Testis (tissue), 3 donors: Measurements from ENCODE around the gene VPS8. TPM values are rescaled to one million over a fixed set of nuclear protein-coding genes. Genes with fewer than 3 reads are reported as not detected.

Experiments
- DNase-seq: peaks from one replicate; pipeline ENCODE4 v3.0.0-alpha.2; 2019
- H3K27ac ChIP-seq, 2 donors: fragments of 200-600 bp; sonication (generic); one replicate each; pipeline ENCODE4 v1.5.1; 2019
- H3K27me3 ChIP-seq: fragments of 200-600 bp; sonication (generic); one replicate; pipeline ENCODE4 v1.5.1; 2019
- H3K36me3 ChIP-seq: fragments of 200-600 bp; sonication (generic); one replicate; pipeline ENCODE4 v1.5.1; 2017; ENCODE audit warnings: low read depth; ENCODE audit errors: missing control alignments
- H3K4me1 ChIP-seq: fragments of 200-600 bp; sonication (generic); one replicate; pipeline ENCODE4 v1.5.1; 2019
- H3K4me3 ChIP-seq, 2 donors: fragments of 200-600 bp; sonication (generic); one replicate each; pipeline ENCODE4 v1.5.1; 2017 to 2019
- H3K9me3 ChIP-seq: fragments of 200-600 bp; sonication (generic); one replicate; pipeline ENCODE4 v1.5.1; 2017
- POLR2A ChIP-seq: fragments of 450-650 bp; IDR thresholded peaks from one replicate; pipeline ENCODE4 v1.6.1; 2017; ENCODE audit warnings: antibody characterized with exemption, mild to moderate bottlenecking, moderate library complexity
- WGBS, 2 donors: methylation state at CpG; one replicate each; pipeline ENCODE4 v1.1.5; 2018; 5-methylcytosine and 5-hydroxymethylcytosine counted together
- intact Hi-C: fragments of 100-400 bp; cut with DNase I; formaldehyde crosslinking; loops from one replicate; pipeline ENCODE4 v1.15.1; 2023; ENCODE audit warnings: low total_unique reads
- polyA plus RNA-seq: library from polyadenylated mRNA; stranded (reverse); fragments of 350-450 nt; fragmentation: Illumina TruSeq; extraction: RNeasy Lipid Tissue Mini Kit (QIAGEN cat#74804); gene quantifications from one replicate; pipeline ENCODE4 v1.2.3, GENCODE V29; 2014; ENCODE audit warnings: low read depth, low replicate concordance; ENCODE audit not compliant: insufficient read depth
- total RNA-seq, 2 donors: library from RNA; depleted of rRNA; stranded (reverse); fragments of >200 nt; gene quantifications; one replicate each; pipeline ENCODE4 v1.2.3, GENCODE V29; 2016
- TF ChIP-seq, protein P1 (sequence below), 3 experiments: fragments of 450-650 bp in 2 of 3; fragments of 200-600 bp in 1 of 3; sonication (generic) in 1 of 3; IDR thresholded peaks; one replicate each; pipeline ENCODE4 v1.5.1; 2016 to 2019; ENCODE audit warnings: antibody characterized with exemption in 3 of 3, mild to moderate bottlenecking in 2 of 3, moderate library complexity in 1 of 3

VPS8 gene
- total and polyA plus RNA-seq, 3 donors from 2014 or later: 65.8 to 127 (median 88.0) TPM

- Histone ChIP-seq H3K4me1 (peaks cover 4% of the 10 kb centered on the region), H3K27me3 (no peaks in the 10 kb centered on the region), H3K4me3 (no peak overlapping the region), H3K27ac (no peak overlapping the region), H3K36me3 (no peaks in the 10 kb centered on the region), H3K9me3 (no peaks in the 10 kb centered on the region)
- intact Hi-C loops: no loop called here
- no peak for TF ChIP-seq POLR2A
- TF ChIP-seq, protein P1, sequence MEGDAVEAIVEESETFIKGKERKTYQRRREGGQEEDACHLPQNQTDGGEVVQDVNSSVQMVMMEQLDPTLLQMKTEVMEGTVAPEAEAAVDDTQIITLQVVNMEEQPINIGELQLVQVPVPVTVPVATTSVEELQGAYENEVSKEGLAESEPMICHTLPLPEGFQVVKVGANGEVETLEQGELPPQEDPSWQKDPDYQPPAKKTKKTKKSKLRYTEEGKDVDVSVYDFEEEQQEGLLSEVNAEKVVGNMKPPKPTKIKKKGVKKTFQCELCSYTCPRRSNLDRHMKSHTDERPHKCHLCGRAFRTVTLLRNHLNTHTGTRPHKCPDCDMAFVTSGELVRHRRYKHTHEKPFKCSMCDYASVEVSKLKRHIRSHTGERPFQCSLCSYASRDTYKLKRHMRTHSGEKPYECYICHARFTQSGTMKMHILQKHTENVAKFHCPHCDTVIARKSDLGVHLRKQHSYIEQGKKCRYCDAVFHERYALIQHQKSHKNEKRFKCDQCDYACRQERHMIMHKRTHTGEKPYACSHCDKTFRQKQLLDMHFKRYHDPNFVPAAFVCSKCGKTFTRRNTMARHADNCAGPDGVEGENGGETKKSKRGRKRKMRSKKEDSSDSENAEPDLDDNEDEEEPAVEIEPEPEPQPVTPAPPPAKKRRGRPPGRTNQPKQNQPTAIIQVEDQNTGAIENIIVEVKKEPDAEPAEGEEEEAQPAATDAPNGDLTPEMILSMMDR (IDR thresholded peaks at IDR 0.05): no peak
- WGBS, 2 donors: 85 to 92% methylated on average over 4 of the region's 4 CpGs
- no peak for DNase-seq
These were observed 23.2 kb upstream of the VPS8 start for GRCh38 chr3:184788751-184789150.

- DNase-seq: no peak
- Histone ChIP-seq H3K27me3 (no peaks in the 10 kb centered on the region), H3K27ac (no peak overlapping the region), H3K9me3 (no peaks in the 10 kb centered on the region), H3K4me1 (peaks cover 4% of the 10 kb centered on the region), H3K36me3 (no peaks in the 10 kb centered on the region), H3K4me3 (no peak overlapping the region)
- 78 to 87% methylated on average over 5 of the region's 5 CpGs for WGBS, 2 donors
- TF ChIP-seq, protein P1 (IDR thresholded peaks at IDR 0.05): no peak
- TF ChIP-seq POLR2A: no peak
- intact Hi-C loops: no loop called here
These were observed 22.5 kb upstream of the VPS8 start for GRCh38 chr3:184789314-184789998.

GRCh38 chr3:184791171-184791570 is 20.8 kb upstream of the VPS8 start:
- no peaks in the 10 kb centered on the region for H3K36me3 ChIP-seq
- H3K4me3 ChIP-seq: no peak overlapping the region
- 77 to 78% methylated on average over 3 of the region's 3 CpGs for WGBS, 2 donors
- no peaks in the 10 kb centered on the region for H3K27me3 ChIP-seq
- H3K9me3 ChIP-seq: no peaks in the 10 kb centered on the region
- TF ChIP-seq POLR2A: no peak
- TF ChIP-seq, protein P1 (IDR thresholded peaks at IDR 0.05): no peak
- intact Hi-C loops: no loop called here
- no peak overlapping the region for H3K27ac ChIP-seq
- H3K4me1 ChIP-seq: peaks cover under 1% of the 10 kb centered on the region
- DNase-seq: no peak

DNA sequence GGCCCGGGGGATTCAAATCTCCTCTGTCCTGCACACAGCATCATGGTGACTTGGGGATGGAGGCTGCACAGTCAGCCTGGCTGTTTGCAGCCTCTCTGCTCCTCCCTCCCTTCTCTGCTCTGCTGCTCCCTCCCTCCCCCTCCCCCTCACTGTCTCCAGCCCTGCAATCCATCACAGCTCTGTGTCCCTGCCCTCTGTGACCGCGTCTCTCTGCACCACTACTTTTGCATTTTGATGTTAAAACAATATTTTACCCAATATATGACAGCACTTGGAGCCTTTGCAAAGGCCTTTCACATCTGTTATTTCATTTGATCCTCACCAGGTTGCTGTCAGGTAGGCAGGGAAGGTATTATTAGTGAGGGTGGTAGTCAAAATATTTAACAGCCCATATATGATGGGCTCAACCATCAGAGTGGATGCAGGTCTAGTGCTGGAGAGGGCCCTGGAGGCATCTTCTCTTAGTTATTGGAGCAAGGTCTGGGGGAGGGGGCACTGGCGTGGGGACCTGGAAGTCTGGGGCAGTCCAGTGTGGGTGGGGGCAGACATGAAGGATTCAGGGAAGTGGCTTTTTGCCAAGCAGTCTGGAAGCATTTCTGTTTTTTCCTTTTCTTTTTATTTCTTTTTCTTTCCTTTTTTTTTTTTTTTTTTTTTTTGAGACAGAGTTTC is 16.3 kb upstream of the VPS8 start:
- no peaks in the 10 kb centered on the region for H3K9me3 ChIP-seq
- H3K4me3 ChIP-seq: no peak overlapping the region
- H3K36me3 ChIP-seq: no peaks in the 10 kb centered on the region
- no peaks in the 10 kb centered on the region for H3K27me3 ChIP-seq
- H3K4me1 ChIP-seq: no peaks in the 10 kb centered on the region
- intact Hi-C loops: no loop called here
- no peak overlapping the region for H3K27ac ChIP-seq
- 52 to 64% methylated on average over 4 of the region's 4 CpGs for WGBS, 2 donors
- DNase-seq: no peak
- no peak for TF ChIP-seq POLR2A
- TF ChIP-seq, protein P1 (IDR thresholded peaks at IDR 0.05): no peak
